ENCODE results near the gene RAPGEF5. TPM values are rescaled to one million over a fixed set of nuclear protein-coding genes. Genes with fewer than 3 reads are reported as not detected.

The RAPGEF5 gene
- total RNA-seq, 1 donor from 2014 or later: 9.9 TPM

GRCh38 chr7:22187691-22188348 lies 169.1 kb downstream of the RAPGEF5 start:
- Mint-ChIP-seq H3K4me3 (ENCODE audit: low read depth) (no peak overlapping the region), H3K27me3 (no peaks in the 10 kb centered on the region), H3K9me3 (ENCODE audit: low read depth) (no peaks in the 10 kb centered on the region), H3K27ac (no peak overlapping the region), H3K4me1 (ENCODE audit: low read depth) (peaks cover 27% of the 10 kb centered on the region), H3K36me3 (ENCODE audit: insufficient read depth) (no peaks in the 10 kb centered on the region)
- no peak for TF ChIP-seq CTCF (IDR thresholded peaks at IDR 0.05; ENCODE audit: unreplicated experiment)
- no peak for DNase-seq (ENCODE audit: low spot score, unreplicated experiment)

- Mint-ChIP-seq H3K27me3 (no peaks in the 10 kb centered on the region), H3K27ac (no peak overlapping the region), H3K4me1 (ENCODE audit: low read depth) (peaks cover 11% of the 10 kb centered on the region), H3K4me3 (ENCODE audit: low read depth) (no peak overlapping the region), H3K9me3 (ENCODE audit: low read depth) (peaks cover 4% of the 10 kb centered on the region), H3K36me3 (ENCODE audit: insufficient read depth) (peaks cover 3% of the 10 kb centered on the region)
- TF ChIP-seq CTCF (IDR thresholded peaks at IDR 0.05; ENCODE audit: unreplicated experiment): no peak
- DNase-seq (ENCODE audit: low spot score, unreplicated experiment): no peak
Observed at GRCh38 chr7:22185559-22185958, 171.4 kb downstream of the RAPGEF5 start.

GRCh38 chr7:22184549-22185199 lies 172.3 kb downstream of the RAPGEF5 start:
- Mint-ChIP-seq H3K36me3 (ENCODE audit: insufficient read depth) (peaks cover 5% of the 10 kb centered on the region), H3K9me3 (ENCODE audit: low read depth) (peaks cover 13% of the 10 kb centered on the region), H3K4me3 (ENCODE audit: low read depth) (no peak overlapping the region), H3K27ac (no peak overlapping the region), H3K4me1 (ENCODE audit: low read depth) (peaks cover 6% of the 10 kb centered on the region), H3K27me3 (no peaks in the 10 kb centered on the region)
- DNase-seq (ENCODE audit: low spot score, unreplicated experiment): no peak
- TF ChIP-seq CTCF (IDR thresholded peaks at IDR 0.05; ENCODE audit: unreplicated experiment): no peak

- Mint-ChIP-seq H3K27me3 (no peaks in the 10 kb centered on the region), H3K4me3 (ENCODE audit: low read depth) (no peak overlapping the region), H3K36me3 (ENCODE audit: insufficient read depth) (peaks cover 7% of the 10 kb centered on the region), H3K4me1 (ENCODE audit: low read depth) (peaks cover 1% of the 10 kb centered on the region), H3K27ac (no peak overlapping the region), H3K9me3 (ENCODE audit: low read depth) (peaks cover 17% of the 10 kb centered on the region)
- TF ChIP-seq CTCF (IDR thresholded peaks at IDR 0.05; ENCODE audit: unreplicated experiment): no peak
- no peak for DNase-seq (ENCODE audit: low spot score, unreplicated experiment)
Observed at GRCh38 chr7:22183522-22184280, 173.3 kb downstream of the RAPGEF5 start.

GRCh38 chr7:22182149-22182548 lies 174.8 kb downstream of the RAPGEF5 start:
- H3K4me1 Mint-ChIP-seq (ENCODE audit: low read depth): no peaks in the 10 kb centered on the region
- H3K4me3 Mint-ChIP-seq (ENCODE audit: low read depth): no peak overlapping the region
- no peak for DNase-seq (ENCODE audit: low spot score, unreplicated experiment)
- H3K36me3 Mint-ChIP-seq (ENCODE audit: insufficient read depth): peaks cover 7% of the 10 kb centered on the region
- no peaks in the 10 kb centered on the region for H3K27me3 Mint-ChIP-seq
- peaks cover 17% of the 10 kb centered on the region for H3K9me3 Mint-ChIP-seq (ENCODE audit: low read depth)
- H3K27ac Mint-ChIP-seq: no peak overlapping the region
- no peak for TF ChIP-seq CTCF (IDR thresholded peaks at IDR 0.05; ENCODE audit: unreplicated experiment)

Measured in progenitor cell of endocrine pancreas (in vitro differentiated cells).